ENCODE measurements around the gene DGKI. TPM values are rescaled to one million over a fixed set of nuclear protein-coding genes. Genes with fewer than 3 reads are reported as not detected.

Gene DGKI
- total and polyA plus RNA-seq, 9 of the 15 experiments (the other 6 are each of a cell fraction or from before 2014, with no cell fraction given): 0.11 to 0.54 (median 0.15) TPM; not detected in 5

DNA sequence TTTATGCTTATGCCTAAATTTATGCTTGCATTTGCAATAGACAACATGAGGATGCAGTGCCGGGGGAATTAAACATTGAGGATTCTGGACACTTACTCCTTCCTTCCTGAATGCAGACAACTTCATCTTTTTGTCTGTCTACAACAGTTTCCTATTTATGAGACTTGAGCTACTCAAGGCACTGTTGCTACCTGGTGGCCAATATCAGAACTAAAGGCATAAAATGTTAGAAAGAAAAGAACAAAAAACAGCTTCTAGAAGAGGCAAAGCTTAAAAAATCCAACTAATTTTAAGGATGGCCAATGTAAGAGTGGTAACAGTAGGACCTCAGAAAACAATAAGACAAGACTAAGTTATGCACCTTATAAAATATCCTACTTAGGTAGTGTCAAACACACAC, 358.7 kb downstream of the DGKI start:
- H3K9me1 ChIP-seq (ENCODE audit: control insufficient read depth, insufficient read depth, low read length): no peaks in the 10 kb centered on the region
- in situ Hi-C loops (cut with MboI) (no loop called here), intact Hi-C loops (cut with micrococcal nuclease) (no loop called here)
- no peak overlapping the region for H3K4me3 ChIP-seq
- H3K27ac ChIP-seq (ENCODE audit: extremely low read depth, low read depth, low read length): no peak overlapping the region
- H3K4me1 ChIP-seq (replicated peaks in 1 of 2; ENCODE audit: control insufficient read depth in 2 of 2, insufficient read depth in 2 of 2, low read length in 2 of 2): no peaks in the 10 kb centered on the region
- no peaks in the 10 kb centered on the region for H3K79me2 ChIP-seq (ENCODE audit: control insufficient read depth, insufficient read depth, low read length)
- H3K9ac ChIP-seq (ENCODE audit: insufficient read depth in 1 of 2, low read depth in 2 of 2, low read length in 2 of 2): no peak overlapping the region
- BruUV-seq (replicated peaks): no TSS peak
- FAIRE-seq (no peak), ATAC-seq (no peak), DNase-seq (ENCODE audit: extremely low read depth in 1 of 4, low spot score in 3 of 4) (no peak)
- TF ChIP-seq RAD21 (CRISPR knock-in tag; conservative IDR thresholded peaks at IDR 0.05 in 1 of 2, IDR thresholded peaks at IDR 0.05 in 1 of 2): 0 out of 4 replicates have a peak, but pooled peaks of 1 of the 2 experiments have one; percentile 10
- no peak for TF ChIP-seq SRSF1 (IDR thresholded peaks at IDR 0.05; ENCODE audit: low read depth, low read length)
- H2AFZ ChIP-seq (ENCODE audit: low read depth, low read length): no peak overlapping the region
- CTCF ChIA-PET (ENCODE audit: low intra/inter-chr PET ratio): no interaction called here
- no peaks in the 10 kb centered on the region for H3K9me3 ChIP-seq (replicated peaks; ENCODE audit: control insufficient read depth, insufficient read depth, low read depth, low read length)
- no peak overlapping the region for H3K4me2 ChIP-seq (ENCODE audit: insufficient read depth, low read length)
- H4K20me1 ChIP-seq (replicated peaks; ENCODE audit: control insufficient read depth, insufficient read depth, low read length): no peaks in the 10 kb centered on the region
- 0% methylated on average over 1 of the region's 1 CpG for WGBS (ENCODE audit: insufficient coverage, low coverage, missing lambda C conversion rate)
- POLR2A ChIA-PET: no interaction called here
- H3K36me3 ChIP-seq (ENCODE audit: control insufficient read depth, insufficient read depth, low read length): no peaks in the 10 kb centered on the region
- H3K27me3 ChIP-seq (ENCODE audit: control insufficient read depth in 2 of 2, insufficient read depth in 2 of 2, low read length in 2 of 2): no peaks in the 10 kb centered on the region

DNA sequence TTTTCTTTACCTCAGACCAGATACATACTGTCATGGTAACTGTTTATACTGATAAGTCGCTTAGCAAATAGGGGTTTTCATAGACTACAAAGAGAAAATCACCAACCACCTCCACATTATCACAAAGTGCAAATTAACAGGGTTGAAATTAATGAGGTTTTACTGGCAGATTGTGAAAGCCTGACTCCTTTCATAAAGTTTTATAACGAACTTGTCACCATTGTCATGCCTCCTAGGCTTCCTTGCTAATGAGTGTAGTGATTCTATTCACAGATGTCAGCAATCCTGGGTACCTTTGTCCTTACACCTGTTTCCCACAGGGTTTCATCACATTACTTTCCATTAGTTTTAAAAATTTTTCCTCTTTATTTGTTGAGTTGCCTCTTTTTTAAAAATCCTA, 361.0 kb downstream of the DGKI start:
- Histone ChIP-seq H3K9ac (ENCODE audit: insufficient read depth in 1 of 2, low read depth in 2 of 2, low read length in 2 of 2) (no peak overlapping the region), H4K20me1 (replicated peaks; ENCODE audit: control insufficient read depth, insufficient read depth, low read length) (no peaks in the 10 kb centered on the region), H3K4me1 (replicated peaks in 1 of 2; ENCODE audit: control insufficient read depth in 2 of 2, insufficient read depth in 2 of 2, low read length in 2 of 2) (no peaks in the 10 kb centered on the region), H3K79me2 (ENCODE audit: control insufficient read depth, insufficient read depth, low read length) (no peaks in the 10 kb centered on the region), H3K9me3 (replicated peaks; ENCODE audit: control insufficient read depth, insufficient read depth, low read depth, low read length) (no peaks in the 10 kb centered on the region; the same call in 1 of the 2 replicates), H3K9me1 (ENCODE audit: control insufficient read depth, insufficient read depth, low read length) (no peaks in the 10 kb centered on the region), H3K27me3 (ENCODE audit: control insufficient read depth in 2 of 2, insufficient read depth in 2 of 2, low read length in 2 of 2) (no peaks in the 10 kb centered on the region), H3K27ac (ENCODE audit: extremely low read depth, low read depth, low read length) (no peak overlapping the region), H3K4me2 (ENCODE audit: insufficient read depth, low read length) (no peak overlapping the region), H3K4me3 (no peak overlapping the region), H3K36me3 (ENCODE audit: control insufficient read depth, insufficient read depth, low read length) (no peaks in the 10 kb centered on the region), H2AFZ (ENCODE audit: low read depth, low read length) (no peak overlapping the region)
- intact Hi-C loops (cut with micrococcal nuclease): no loop called here
- peak; percentile 6 for FAIRE-seq
- ATAC-seq: no peak
- 0% methylated on average over 2 of the region's 2 CpGs for WGBS (ENCODE audit: insufficient coverage, low coverage, missing lambda C conversion rate)
- ChIA-PET CTCF (ENCODE audit: low intra/inter-chr PET ratio) (no interaction called here), POLR2A (no interaction called here)
- no TSS peak for BruUV-seq (replicated peaks)
- TF ChIP-seq SREBF2 (CRISPR knock-in tag; IDR thresholded peaks at IDR 0.05) (no peak), SUPT5H (IDR thresholded peaks at IDR 0.05) (no peak), ZNF431 (CRISPR knock-in tag; IDR thresholded peaks at IDR 0.05) (no peak), XRCC3 (IDR thresholded peaks at IDR 0.05) (no peak)
- TF ChIP-seq, protein P1, sequence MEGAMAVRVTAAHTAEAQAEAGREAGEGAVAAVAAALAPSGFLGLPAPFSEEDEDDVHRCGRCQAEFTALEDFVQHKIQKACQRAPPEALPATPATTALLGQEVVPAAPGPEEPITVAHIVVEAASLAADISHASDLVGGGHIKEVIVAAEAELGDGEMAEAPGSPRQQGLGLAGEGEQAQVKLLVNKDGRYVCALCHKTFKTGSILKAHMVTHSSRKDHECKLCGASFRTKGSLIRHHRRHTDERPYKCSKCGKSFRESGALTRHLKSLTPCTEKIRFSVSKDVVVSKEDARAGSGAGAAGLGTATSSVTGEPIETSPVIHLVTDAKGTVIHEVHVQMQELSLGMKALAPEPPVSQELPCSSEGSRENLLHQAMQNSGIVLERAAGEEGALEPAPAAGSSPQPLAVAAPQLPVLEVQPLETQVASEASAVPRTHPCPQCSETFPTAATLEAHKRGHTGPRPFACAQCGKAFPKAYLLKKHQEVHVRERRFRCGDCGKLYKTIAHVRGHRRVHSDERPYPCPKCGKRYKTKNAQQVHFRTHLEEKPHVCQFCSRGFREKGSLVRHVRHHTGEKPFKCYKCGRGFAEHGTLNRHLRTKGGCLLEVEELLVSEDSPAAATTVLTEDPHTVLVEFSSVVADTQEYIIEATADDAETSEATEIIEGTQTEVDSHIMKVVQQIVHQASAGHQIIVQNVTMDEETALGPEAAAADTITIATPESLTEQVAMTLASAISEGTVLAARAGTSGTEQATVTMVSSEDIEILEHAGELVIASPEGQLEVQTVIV (CRISPR knock-in tag; IDR thresholded peaks at IDR 0.05; ENCODE audit: borderline replicate concordance): no peak
- in situ Hi-C loops (cut with MboI): no loop called here
- no peak for DNase-seq (ENCODE audit: extremely low read depth in 1 of 4, low spot score in 3 of 4)
